Suprapubic skin (tissue), 4 donors: ENCODE measurements around the gene MECR. TPM values are rescaled to one million over a fixed set of nuclear protein-coding genes. Genes with fewer than 3 reads are reported as not detected.

Experiments used
- DNase-seq, 2 donors: peaks; one replicate each; pipeline ENCODE4 v3.0.0-alpha.2; 2019; ENCODE audit warnings: low spot score in 2 of 2
- H3K27ac ChIP-seq: fragments of 200-600 bp; sonication (generic); one replicate; pipeline ENCODE4 v1.5.1; 2019
- H3K27me3 ChIP-seq: fragments of 200-600 bp; sonication (generic); one replicate; pipeline ENCODE4 v1.5.1; 2019
- H3K36me3 ChIP-seq: fragments of 200-600 bp; sonication (generic); one replicate; pipeline ENCODE4 v1.5.1; 2019
- H3K4me1 ChIP-seq: fragments of 200-600 bp; sonication (generic); one replicate; pipeline ENCODE4 v1.5.1; 2019
- H3K4me3 ChIP-seq: fragments of 200-600 bp; sonication (generic); one replicate; pipeline ENCODE4 v1.5.1; 2019; ENCODE audit warnings: mild to moderate bottlenecking
- H3K9me3 ChIP-seq: fragments of 200-600 bp; sonication (generic); one replicate; pipeline ENCODE4 v1.5.1; 2019
- CTCF ChIP-seq, 2 donors: fragments of 200-600 bp in 1 of 2; fragments of 450-650 bp in 1 of 2; sonication (generic) in 1 of 2; IDR thresholded peaks; one replicate each; pipeline ENCODE4 v1.5.1; 2016 to 2019; ENCODE audit warnings: antibody characterized with exemption in 2 of 2, mild to moderate bottlenecking in 1 of 2, moderate library complexity in 1 of 2
- EP300 ChIP-seq: sonication (generic); formaldehyde crosslinking; IDR thresholded peaks from one replicate; pipeline ENCODE4 v1.6.1; 2017; ENCODE audit warnings: antibody characterized with exemption
- POLR2A ChIP-seq, 2 donors: fragments of 450-650 bp; IDR thresholded peaks; one replicate each; pipeline ENCODE4 v1.6.1; 2017; ENCODE audit warnings: antibody characterized with exemption in 2 of 2, mild to moderate bottlenecking in 2 of 2, moderate library complexity in 2 of 2
- POLR2AphosphoS5 ChIP-seq, 3 donors: sonication (generic); formaldehyde crosslinking; IDR thresholded peaks; one replicate each; pipeline ENCODE4 v1.6.1; 2017; ENCODE audit warnings: antibody characterized with exemption in 3 of 3
- WGBS: methylation state at CpG from one replicate; pipeline ENCODE4 v1.1.5; 2018; 5-methylcytosine and 5-hydroxymethylcytosine counted together
- total RNA-seq, 4 donors: library from RNA; depleted of rRNA; stranded (reverse); fragments of >200 nt; gene quantifications; one replicate each; pipeline ENCODE4 v1.1.0, GENCODE V29; 2016

The MECR gene
- total RNA-seq, 4 donors from 2014 or later = 23.1 to 39.3 (median 33.6) TPM

GRCh38 chr1:29177022-29177705 lies 53.6 kb downstream of the MECR start:
- H3K4me3 ChIP-seq = no peak overlapping the region
- TF ChIP-seq EP300 (no peak), POLR2AphosphoS5 (IDR thresholded peaks at IDR 0.05) (no peak), POLR2A (IDR thresholded peaks at IDR 0.05) (no peak), CTCF (IDR thresholded peaks at IDR 0.05) (no peak)
- 64% methylated on average over 12 of the region's 12 CpGs for WGBS
- no peaks in the 10 kb centered on the region for H3K9me3 ChIP-seq
- peaks cover 58% of the 10 kb centered on the region for H3K4me1 ChIP-seq
- no peak overlapping the region for H3K27ac ChIP-seq
- no peaks in the 10 kb centered on the region for H3K27me3 ChIP-seq
- no peak for DNase-seq
- peaks cover 4% of the 10 kb centered on the region for H3K36me3 ChIP-seq

- DNase-seq = no peak
- no peak overlapping the region for H3K4me3 ChIP-seq
- H3K9me3 ChIP-seq = no peaks in the 10 kb centered on the region
- WGBS = 28% methylated on average over 4 of the region's 4 CpGs
- H3K4me1 ChIP-seq = peaks cover 64% of the 10 kb centered on the region
- H3K27ac ChIP-seq = no peak overlapping the region
- H3K36me3 ChIP-seq = peaks cover 4% of the 10 kb centered on the region
- TF ChIP-seq CTCF (IDR thresholded peaks at IDR 0.05) = no peak
- no peak for TF ChIP-seq POLR2A (IDR thresholded peaks at IDR 0.05)
- TF ChIP-seq EP300 = no peak
- no peak for TF ChIP-seq POLR2AphosphoS5 (IDR thresholded peaks at IDR 0.05)
- no peaks in the 10 kb centered on the region for H3K27me3 ChIP-seq
These were observed 54.2 kb downstream of the MECR start for GRCh38 chr1:29176576-29176975.

GRCh38 chr1:29172415-29172939 lies 58.3 kb downstream of the MECR start:
- Histone ChIP-seq H3K9me3 (no peaks in the 10 kb centered on the region), H3K27ac (no peak overlapping the region), H3K27me3 (no peaks in the 10 kb centered on the region), H3K36me3 (peaks cover 12% of the 10 kb centered on the region), H3K4me1 (peaks cover 63% of the 10 kb centered on the region), H3K4me3 (no peak overlapping the region)
- DNase-seq = no peak
- TF ChIP-seq CTCF (IDR thresholded peaks at IDR 0.05) (no peak), EP300 (no peak), POLR2AphosphoS5 (IDR thresholded peaks at IDR 0.05) (no peak), POLR2A (IDR thresholded peaks at IDR 0.05) (no peak)
- 92% methylated on average over 8 of the region's 8 CpGs for WGBS

GRCh38 chr1:29171521-29171920 lies 59.2 kb downstream of the MECR start:
- H3K27me3 ChIP-seq = no peaks in the 10 kb centered on the region
- H3K4me3 ChIP-seq = no peak overlapping the region
- TF ChIP-seq EP300 = no peak
- no peak for TF ChIP-seq POLR2AphosphoS5 (IDR thresholded peaks at IDR 0.05)

GRCh38 chr1:29171089-29171488 lies 59.6 kb downstream of the MECR start:
- TF ChIP-seq CTCF (IDR thresholded peaks at IDR 0.05) = no peak
- no peak for TF ChIP-seq POLR2A (IDR thresholded peaks at IDR 0.05)
- no peak for TF ChIP-seq POLR2AphosphoS5 (IDR thresholded peaks at IDR 0.05)
- TF ChIP-seq EP300 = no peak
- Histone ChIP-seq H3K9me3 (no peaks in the 10 kb centered on the region), H3K27ac (no peak overlapping the region), H3K4me3 (no peak overlapping the region), H3K4me1 (peaks cover 51% of the 10 kb centered on the region), H3K36me3 (peaks cover 26% of the 10 kb centered on the region), H3K27me3 (no peaks in the 10 kb centered on the region)
- whole genome bisulfite sequencing = 25% methylated on average over 3 of the region's 3 CpGs
- no peak for DNase-seq

More at GRCh38 chr1:29171521-29171920, 59.2 kb downstream of the MECR start:
- DNase-seq = no peak
- Histone ChIP-seq H3K9me3 (no peaks in the 10 kb centered on the region), H3K36me3 (peaks cover 22% of the 10 kb centered on the region), H3K4me1 (peaks cover 54% of the 10 kb centered on the region), H3K27ac (no peak overlapping the region)
- 80% methylated on average over 5 of the region's 5 CpGs for WGBS
